Trophoblast cell (in vitro differentiated cells and primary cell): ENCODE measurements around the gene BTG4.

Experiments used
- DNase-seq, 2 donors: peaks; one replicate each; pipeline ENCODE4 v3.0.0-alpha.2; 2016
- H2AFZ ChIP-seq: 2 replicates; pipeline ENCODE4 v1.6.1; 2013; ENCODE audit warnings: low read length, moderate library complexity, mild to moderate bottlenecking; ENCODE audit not compliant: insufficient read depth, poor library complexity
- H2AK5ac ChIP-seq: 2 replicates; pipeline ENCODE4 v1.6.1; 2013; ENCODE audit warnings: mild to moderate bottlenecking, low read length
- H2BK120ac ChIP-seq: 2 replicates; pipeline ENCODE4 v1.6.1; 2013; ENCODE audit warnings: low read length, mild to moderate bottlenecking, moderate library complexity; ENCODE audit not compliant: insufficient read depth, poor library complexity
- H2BK12ac ChIP-seq: 2 replicates; pipeline ENCODE4 v1.6.1; 2013; ENCODE audit warnings: mild to moderate bottlenecking, low read length, moderate library complexity
- H2BK5ac ChIP-seq: 2 replicates; pipeline ENCODE4 v1.6.1; 2013; ENCODE audit warnings: low read length, low read depth, moderate library complexity, mild to moderate bottlenecking; ENCODE audit not compliant: poor library complexity
- H3K14ac ChIP-seq: 2 replicates; pipeline ENCODE4 v1.6.1; 2013; ENCODE audit warnings: mild to moderate bottlenecking, low read length
- H3K18ac ChIP-seq: 2 replicates; pipeline ENCODE4 v1.6.1; 2013; ENCODE audit warnings: mild to moderate bottlenecking, low read length
- H3K23ac ChIP-seq: 2 replicates; pipeline ENCODE4 v1.6.1; 2013; ENCODE audit warnings: low read length
- H3K27ac ChIP-seq: 2 replicates; pipeline ENCODE4 v1.5.1; 2013; ENCODE audit warnings: low read depth, mild to moderate bottlenecking, inconsistent platforms, low read length, moderate library complexity
- H3K27me3 ChIP-seq: 2 replicates; pipeline ENCODE4 v1.6.1; 2013; ENCODE audit warnings: inconsistent platforms, mild to moderate bottlenecking, low read length, moderate library complexity; ENCODE audit not compliant: insufficient read depth
- H3K36me3 ChIP-seq, 2 experiments: 1 replicate in 1 of 2; 2 replicates in 1 of 2; pipeline ENCODE4 v1.6.1; 2013; ENCODE audit warnings: low read length in 2 of 2, mild to moderate bottlenecking in 2 of 2, moderate library complexity in 1 of 2; ENCODE audit not compliant: insufficient read depth in 2 of 2, control insufficient read depth in 1 of 2
- H3K4ac ChIP-seq: 2 replicates; pipeline ENCODE4 v1.6.1; 2013; ENCODE audit warnings: low read depth, mild to moderate bottlenecking, low read length, moderate library complexity
- H3K4me1 ChIP-seq, 2 experiments: 1 replicate in 1 of 2; 2 replicates in 1 of 2; pipeline ENCODE4 v1.6.1; 2013; ENCODE audit warnings: low read length in 2 of 2, mild to moderate bottlenecking in 2 of 2, moderate library complexity in 1 of 2; ENCODE audit not compliant: insufficient read depth in 2 of 2, control insufficient read depth in 1 of 2
- H3K4me2 ChIP-seq: 2 replicates; pipeline ENCODE4 v1.6.1; 2013; ENCODE audit warnings: inconsistent platforms, mild to moderate bottlenecking, low read length, moderate library complexity
- H3K4me3 ChIP-seq: 2 replicates; pipeline ENCODE4 v1.5.1; 2013; ENCODE audit warnings: mild to moderate bottlenecking, low read depth, low read length, inconsistent platforms
- H3K79me1 ChIP-seq: one replicate; pipeline ENCODE4 v1.6.1; 2013; ENCODE audit warnings: low read length
- H3K79me2 ChIP-seq: 2 replicates; pipeline ENCODE4 v1.6.1; 2013; ENCODE audit warnings: low read length, mild to moderate bottlenecking; ENCODE audit not compliant: control insufficient read depth, insufficient read depth, poor library complexity
- H3K9ac ChIP-seq: 2 replicates; pipeline ENCODE4 v1.6.1; 2013; ENCODE audit warnings: mild to moderate bottlenecking, low read length
- H3K9me3 ChIP-seq: 2 replicates; pipeline ENCODE4 v1.6.1; 2013; ENCODE audit warnings: low read depth, mild to moderate bottlenecking, control low read depth, inconsistent platforms, low read length; ENCODE audit not compliant: insufficient read depth
- H4K12ac ChIP-seq: 2 replicates; pipeline ENCODE4 v1.6.1; 2013; ENCODE audit warnings: low read depth, mild to moderate bottlenecking, low read length, moderate library complexity
- H4K8ac ChIP-seq: 2 replicates; pipeline ENCODE4 v1.6.1; 2013; ENCODE audit warnings: low read depth, mild to moderate bottlenecking, low read length, moderate library complexity
- H4K91ac ChIP-seq: one replicate; pipeline ENCODE4 v1.6.1; 2013; ENCODE audit warnings: low read depth, mild to moderate bottlenecking, low read length, moderate library complexity
- WGBS: extraction: QIAGEN DNeasy Blood & Tissue Kit; methylation state at CpG from one replicate; pipeline ENCODE4 v1.1.7; 2013; ENCODE audit warnings: missing lambda C conversion rate; ENCODE audit not compliant: insufficient read length, insufficient coverage; ENCODE audit errors: extremely low coverage; 5-methylcytosine and 5-hydroxymethylcytosine counted together

The BTG4 gene

GRCh38 chr11:111477898-111478297 lies 34.3 kb downstream of the BTG4 start:
- Histone ChIP-seq H2BK12ac (no peak overlapping the region), H3K79me2 (no peaks in the 10 kb centered on the region), H4K91ac (no peak overlapping the region), H3K27ac (no peak overlapping the region), H2BK120ac (peak overlapping the region; percentile 2), H2BK5ac (no peak overlapping the region), H4K8ac (no peak overlapping the region), H3K4me3 (no peak overlapping the region), H2AK5ac (no peak overlapping the region), H3K14ac (no peak overlapping the region), H3K9ac (no peak overlapping the region), H3K79me1 (no peaks in the 10 kb centered on the region), H3K4me2 (no peak overlapping the region), H3K36me3 (no peaks in the 10 kb centered on the region), H3K23ac (no peak overlapping the region), H3K4ac (no peak overlapping the region), H4K12ac (no peak overlapping the region), H2AFZ (no peak overlapping the region), H3K18ac (no peak overlapping the region), H3K27me3 (no peaks in the 10 kb centered on the region), H3K4me1 (no peaks in the 10 kb centered on the region), H3K9me3 (no peaks in the 10 kb centered on the region)
- DNase-seq, result no peak
- WGBS, result no CpG with 5 or more reads among the region's 2 CpGs

- Histone ChIP-seq H3K4me1 (no peaks in the 10 kb centered on the region), H4K12ac (no peak overlapping the region), H2BK5ac (no peak overlapping the region), H3K27ac (no peak overlapping the region), H3K27me3 (no peaks in the 10 kb centered on the region), H2BK12ac (no peak overlapping the region), H3K18ac (no peak overlapping the region), H4K91ac (no peak overlapping the region), H2BK120ac (no peak overlapping the region), H3K23ac (no peak overlapping the region), H3K4ac (no peak overlapping the region), H3K14ac (no peak overlapping the region), H3K4me2 (no peak overlapping the region), H4K8ac (no peak overlapping the region), H3K4me3 (no peak overlapping the region), H3K36me3 (no peaks in the 10 kb centered on the region), H3K9ac (no peak overlapping the region), H3K79me2 (no peaks in the 10 kb centered on the region), H2AK5ac (no peak overlapping the region), H3K9me3 (no peaks in the 10 kb centered on the region), H3K79me1 (no peaks in the 10 kb centered on the region), H2AFZ (no peak overlapping the region)
- no CpG with 5 or more reads among the region's 3 CpGs for WGBS
- no peak for DNase-seq
These were observed 35.2 kb downstream of the BTG4 start for GRCh38 chr11:111476956-111477355.

DNA sequence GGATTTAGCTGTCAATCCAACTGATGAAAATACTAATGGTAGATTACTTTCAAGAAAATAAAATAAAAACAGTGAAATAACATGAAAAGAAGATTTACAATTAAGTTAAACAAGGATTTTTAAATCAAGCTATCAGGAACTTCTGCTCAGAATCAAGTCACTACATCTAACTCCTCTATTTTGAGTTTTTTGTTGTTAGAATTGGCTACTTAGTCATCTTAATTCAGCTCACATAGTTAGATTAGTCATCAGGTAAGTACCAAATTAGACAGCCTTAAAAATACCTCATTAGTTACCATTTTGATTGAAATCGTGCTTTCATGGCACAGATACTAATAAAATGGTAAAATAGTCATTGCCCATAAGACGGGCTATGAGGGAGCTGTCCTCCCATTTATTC lies 35.8 kb downstream of the BTG4 start:
- H4K8ac ChIP-seq, result no peak overlapping the region
- no peak overlapping the region for H2AFZ ChIP-seq
- H4K91ac ChIP-seq, result no peak overlapping the region
- no peak overlapping the region for H3K9ac ChIP-seq
- no peak overlapping the region for H3K4me2 ChIP-seq
- no peak overlapping the region for H2AK5ac ChIP-seq
- no peak for DNase-seq
- no peak overlapping the region for H4K12ac ChIP-seq
- H3K14ac ChIP-seq, result no peak overlapping the region
- H3K4me3 ChIP-seq, result no peak overlapping the region
- H3K18ac ChIP-seq, result no peak overlapping the region
- H3K79me2 ChIP-seq, result no peaks in the 10 kb centered on the region
- no peak overlapping the region for H2BK5ac ChIP-seq
- H3K9me3 ChIP-seq, result no peaks in the 10 kb centered on the region
- no peak overlapping the region for H3K27ac ChIP-seq
- no peaks in the 10 kb centered on the region for H3K36me3 ChIP-seq
- no peak overlapping the region for H2BK12ac ChIP-seq
- H3K23ac ChIP-seq, result no peak overlapping the region
- WGBS, result no CpG with 5 or more reads among the region's 2 CpGs
- H3K4ac ChIP-seq, result no peak overlapping the region
- no peaks in the 10 kb centered on the region for H3K27me3 ChIP-seq
- H3K4me1 ChIP-seq, result no peaks in the 10 kb centered on the region
- no peak overlapping the region for H2BK120ac ChIP-seq
- H3K79me1 ChIP-seq, result no peaks in the 10 kb centered on the region

DNA sequence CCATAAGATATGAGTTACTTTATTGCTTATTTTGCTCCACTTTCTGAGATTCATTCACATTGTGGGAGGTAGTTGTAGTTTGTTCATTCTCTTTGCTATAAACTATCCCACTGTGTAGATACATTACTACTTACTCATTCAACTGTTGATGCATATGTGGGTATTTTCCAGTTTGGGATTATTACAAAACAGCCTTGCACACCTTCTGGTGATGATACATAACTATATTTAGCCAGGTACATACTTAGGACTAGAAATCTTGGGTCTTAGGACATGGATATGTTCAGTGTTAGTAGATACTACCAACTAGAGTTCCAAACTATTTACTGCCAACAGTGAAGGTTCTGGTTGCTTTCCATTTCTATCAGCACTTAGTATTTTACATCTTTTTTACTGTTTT lies 37.8 kb downstream of the BTG4 start:
- Histone ChIP-seq H2BK12ac (no peak overlapping the region), H4K12ac (no peak overlapping the region), H3K27me3 (no peaks in the 10 kb centered on the region), H2AK5ac (no peak overlapping the region), H3K4ac (no peak overlapping the region), H4K8ac (no peak overlapping the region), H2AFZ (no peak overlapping the region), H3K79me1 (no peaks in the 10 kb centered on the region), H3K14ac (no peak overlapping the region), H3K18ac (no peak overlapping the region), H3K4me3 (no peak overlapping the region), H2BK5ac (no peak overlapping the region), H3K4me2 (no peak overlapping the region), H3K27ac (no peak overlapping the region), H3K9me3 (no peaks in the 10 kb centered on the region), H3K23ac (no peak overlapping the region), H3K79me2 (no peaks in the 10 kb centered on the region), H3K36me3 (no peaks in the 10 kb centered on the region), H3K9ac (no peak overlapping the region), H3K4me1 (no peaks in the 10 kb centered on the region), H4K91ac (no peak overlapping the region), H2BK120ac (no peak overlapping the region)
- peak in 1 of 2 donors; percentile 49 for DNase-seq
